Adrenal gland (tissue), 5 donors: Measurements from ENCODE around the gene TNS3.

Source experiments
- POLR2A ChIP-seq, 2 donors: fragments of 450-650 bp; IDR thresholded peaks; one replicate each; pipeline ENCODE4 v1.6.1; 2017; ENCODE audit warnings: antibody characterized with exemption in 2 of 2, mild to moderate bottlenecking in 2 of 2, moderate library complexity in 1 of 2
- TF ChIP-seq, protein P1 (sequence below), 6 experiments: fragments of 450-650 bp in 4 of 6; fragments of 200-600 bp in 2 of 6; sonication (generic) in 1 of 6; IDR thresholded peaks; 1 replicate in 5 of 6; 2 replicates in 1 of 6; pipeline versions ENCODE4 v1.5.1 to v1.8.0; 2016 to 2021; ENCODE audit warnings: antibody characterized with exemption in 6 of 6, mild to moderate bottlenecking in 2 of 6, moderate library complexity in 1 of 6
- donor health status: DM: no; HTN: no; CAD: no.

DNA sequence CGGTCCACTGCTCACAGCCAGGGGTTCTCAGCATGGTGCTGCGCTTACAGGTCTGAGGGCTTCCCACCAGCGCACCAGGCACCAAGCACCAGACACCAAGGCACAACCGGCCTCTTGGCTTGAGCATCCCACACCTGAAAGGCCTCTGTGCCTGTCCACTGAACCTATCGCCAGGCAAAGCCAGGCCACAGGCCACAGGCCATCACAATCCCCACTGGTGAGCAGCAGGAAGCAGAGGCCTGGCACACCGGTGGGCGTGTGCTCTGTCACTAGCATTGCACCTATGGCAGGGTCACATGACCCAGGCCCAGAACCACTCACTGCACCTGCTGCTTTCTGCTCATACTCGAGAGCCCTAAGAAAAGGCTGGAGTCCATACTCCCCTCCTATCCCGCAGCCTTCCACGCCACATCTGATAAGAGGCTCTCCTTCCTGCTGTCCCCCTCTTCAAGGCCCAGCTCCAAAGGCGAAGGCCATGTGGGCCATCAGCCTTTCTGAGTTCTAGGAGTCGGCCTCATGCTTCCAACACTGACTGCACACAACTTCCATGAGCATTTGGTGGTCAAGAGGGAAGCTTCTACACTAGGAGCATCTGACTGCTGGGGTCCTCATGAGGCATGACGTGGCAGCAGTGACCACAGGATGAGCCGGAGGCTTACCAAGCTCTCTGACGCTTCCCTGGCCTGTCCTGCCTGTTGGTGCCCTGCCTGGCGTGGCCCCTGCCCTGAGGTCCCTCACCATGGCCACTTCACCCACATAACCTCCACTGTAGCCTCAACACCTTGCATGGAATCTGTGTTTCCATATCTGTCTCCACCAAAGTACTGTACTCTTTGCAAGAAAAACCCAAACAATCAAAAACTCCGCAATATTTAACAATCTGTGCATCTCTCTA, 166.3 kb downstream of the TNS3 start:
- TF ChIP-seq, protein P1, sequence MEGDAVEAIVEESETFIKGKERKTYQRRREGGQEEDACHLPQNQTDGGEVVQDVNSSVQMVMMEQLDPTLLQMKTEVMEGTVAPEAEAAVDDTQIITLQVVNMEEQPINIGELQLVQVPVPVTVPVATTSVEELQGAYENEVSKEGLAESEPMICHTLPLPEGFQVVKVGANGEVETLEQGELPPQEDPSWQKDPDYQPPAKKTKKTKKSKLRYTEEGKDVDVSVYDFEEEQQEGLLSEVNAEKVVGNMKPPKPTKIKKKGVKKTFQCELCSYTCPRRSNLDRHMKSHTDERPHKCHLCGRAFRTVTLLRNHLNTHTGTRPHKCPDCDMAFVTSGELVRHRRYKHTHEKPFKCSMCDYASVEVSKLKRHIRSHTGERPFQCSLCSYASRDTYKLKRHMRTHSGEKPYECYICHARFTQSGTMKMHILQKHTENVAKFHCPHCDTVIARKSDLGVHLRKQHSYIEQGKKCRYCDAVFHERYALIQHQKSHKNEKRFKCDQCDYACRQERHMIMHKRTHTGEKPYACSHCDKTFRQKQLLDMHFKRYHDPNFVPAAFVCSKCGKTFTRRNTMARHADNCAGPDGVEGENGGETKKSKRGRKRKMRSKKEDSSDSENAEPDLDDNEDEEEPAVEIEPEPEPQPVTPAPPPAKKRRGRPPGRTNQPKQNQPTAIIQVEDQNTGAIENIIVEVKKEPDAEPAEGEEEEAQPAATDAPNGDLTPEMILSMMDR (IDR thresholded peaks at IDR 0.05): no peak
- no peak for TF ChIP-seq POLR2A (IDR thresholded peaks at IDR 0.05)
